CD4-positive, alpha-beta T cell treated with Interferon alpha-2 for 1 hour (primary cell): ENCODE results near the gene PYGO2.

ENCODE experiments used
- DNase-seq, 2 donors: peaks; one replicate each; pipeline ENCODE4 v3.0.0-alpha.2; 2020 to 2022

PYGO2 gene

GRCh38 chr1:154959426-154959780 is 2.2 kb downstream of the PYGO2 start:
- no peak for DNase-seq

GRCh38 chr1:154958681-154959425 is 2.7 kb downstream of the PYGO2 start:
- DNase-seq = no peak

GRCh38 chr1:154958036-154958435 is 3.5 kb downstream of the PYGO2 start:
- DNase-seq = no peak

GRCh38 chr1:154957091-154957657 is 4.4 kb downstream of the PYGO2 start:
- no peak for DNase-seq

- DNase-seq = no peak
These were observed 5.0 kb downstream of the PYGO2 start for GRCh38 chr1:154956544-154956941.

GRCh38 chr1:154955718-154956543 is 5.7 kb downstream of the PYGO2 start, which contains the start of gene PBXIP1:
Gene PBXIP1, minus strand, starts transcription at chr1:154956099. Its CDS starts 2,378 bp downstream, at chr1:154953721.
- peak; percentile 92 to 96 for DNase-seq

GRCh38 chr1:154955039-154955717 is 6.4 kb downstream of the PYGO2 start:
- peak; percentile 97 to 98 for DNase-seq

- DNase-seq = no peak
These were observed 7.0 kb downstream of the PYGO2 start for GRCh38 chr1:154954541-154954940.

GRCh38 chr1:154953611-154954038 is 8.0 kb downstream of the PYGO2 start:
- peak in 1 of 2 donors; percentile 22 for DNase-seq

GRCh38 chr1:154952664-154953063 is 8.9 kb downstream of the PYGO2 start:
- DNase-seq = peak in 1 of 2 donors; percentile 18

GRCh38 chr1:154951901-154952657 is 9.5 kb downstream of the PYGO2 start:
- peak; percentile 61 to 80 for DNase-seq

GRCh38 chr1:154948079-154948478 is 13.5 kb downstream of the PYGO2 start:
- no peak for DNase-seq

- no peak for DNase-seq
These were observed 15.4 kb downstream of the PYGO2 start for GRCh38 chr1:154945962-154946850.

- no peak for DNase-seq
These were observed 16.2 kb downstream of the PYGO2 start for GRCh38 chr1:154945160-154945961.

GRCh38 chr1:154944401-154945159 is 17.0 kb downstream of the PYGO2 start:
- no peak for DNase-seq

GRCh38 chr1:154943649-154944400 is 17.8 kb downstream of the PYGO2 start:
- peak; percentile 36 to 49 for DNase-seq

- peak in 1 of 2 donors; percentile 25 for DNase-seq
These were observed 20.1 kb downstream of the PYGO2 start for GRCh38 chr1:154941333-154942013.

- peak in 1 of 2 donors; percentile 31 for DNase-seq
These were observed 20.9 kb downstream of the PYGO2 start for GRCh38 chr1:154940651-154941194.
